ENCODE measurements around the gene SIRPG. TPM values are rescaled to one million over a fixed set of nuclear protein-coding genes. Genes with fewer than 3 reads are reported as not detected.

SIRPG gene
- total and polyA plus RNA-seq, 7 donors, result 0.01 to 0.30 (median 0.21) TPM; not detected in 4

DNA sequence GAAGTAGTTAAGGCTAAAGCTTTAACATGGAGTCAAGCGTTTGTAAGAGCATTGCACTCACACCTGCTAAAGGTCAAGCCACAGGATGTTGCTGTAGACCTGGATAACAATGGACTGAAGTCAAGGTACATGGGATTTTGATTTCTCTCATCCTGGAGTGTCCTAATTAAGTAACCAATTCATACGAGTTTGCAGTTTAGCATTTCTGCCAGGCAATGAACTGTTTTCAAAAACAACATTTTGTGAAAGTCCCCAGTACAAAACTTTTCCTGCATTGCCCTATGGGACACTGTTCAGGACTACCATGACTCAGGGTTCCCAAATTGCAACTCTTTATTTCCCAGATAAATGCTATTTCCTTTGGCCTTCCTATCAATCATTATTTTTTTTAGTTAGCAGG, 20.4 kb downstream of the SIRPG start:
- H3K9me3 ChIP-seq, result peaks cover 3% of the 10 kb centered on the region
- DNase-seq (no peak), ATAC-seq (no peak)
- no peak overlapping the region for H3K4me3 ChIP-seq
- no peaks in the 10 kb centered on the region for H3K36me3 ChIP-seq (ENCODE audit: insufficient read depth in 1 of 2, low read depth in 1 of 2)
- H3K27ac ChIP-seq, result no peak overlapping the region
- TF ChIP-seq, protein P1, sequence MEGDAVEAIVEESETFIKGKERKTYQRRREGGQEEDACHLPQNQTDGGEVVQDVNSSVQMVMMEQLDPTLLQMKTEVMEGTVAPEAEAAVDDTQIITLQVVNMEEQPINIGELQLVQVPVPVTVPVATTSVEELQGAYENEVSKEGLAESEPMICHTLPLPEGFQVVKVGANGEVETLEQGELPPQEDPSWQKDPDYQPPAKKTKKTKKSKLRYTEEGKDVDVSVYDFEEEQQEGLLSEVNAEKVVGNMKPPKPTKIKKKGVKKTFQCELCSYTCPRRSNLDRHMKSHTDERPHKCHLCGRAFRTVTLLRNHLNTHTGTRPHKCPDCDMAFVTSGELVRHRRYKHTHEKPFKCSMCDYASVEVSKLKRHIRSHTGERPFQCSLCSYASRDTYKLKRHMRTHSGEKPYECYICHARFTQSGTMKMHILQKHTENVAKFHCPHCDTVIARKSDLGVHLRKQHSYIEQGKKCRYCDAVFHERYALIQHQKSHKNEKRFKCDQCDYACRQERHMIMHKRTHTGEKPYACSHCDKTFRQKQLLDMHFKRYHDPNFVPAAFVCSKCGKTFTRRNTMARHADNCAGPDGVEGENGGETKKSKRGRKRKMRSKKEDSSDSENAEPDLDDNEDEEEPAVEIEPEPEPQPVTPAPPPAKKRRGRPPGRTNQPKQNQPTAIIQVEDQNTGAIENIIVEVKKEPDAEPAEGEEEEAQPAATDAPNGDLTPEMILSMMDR (IDR thresholded peaks at IDR 0.05), result no peak
- no peaks in the 10 kb centered on the region for H3K27me3 ChIP-seq (ENCODE audit: insufficient read depth in 3 of 3, low read length in 2 of 3)
- intact Hi-C loops (cut with DNase I), result no loop called here
- WGBS, 3 donors, result 52 to 61% (median 57%) methylated on average over 2 of the region's 2 CpGs
- H3K4me1 ChIP-seq, result no peaks in the 10 kb centered on the region

DNA sequence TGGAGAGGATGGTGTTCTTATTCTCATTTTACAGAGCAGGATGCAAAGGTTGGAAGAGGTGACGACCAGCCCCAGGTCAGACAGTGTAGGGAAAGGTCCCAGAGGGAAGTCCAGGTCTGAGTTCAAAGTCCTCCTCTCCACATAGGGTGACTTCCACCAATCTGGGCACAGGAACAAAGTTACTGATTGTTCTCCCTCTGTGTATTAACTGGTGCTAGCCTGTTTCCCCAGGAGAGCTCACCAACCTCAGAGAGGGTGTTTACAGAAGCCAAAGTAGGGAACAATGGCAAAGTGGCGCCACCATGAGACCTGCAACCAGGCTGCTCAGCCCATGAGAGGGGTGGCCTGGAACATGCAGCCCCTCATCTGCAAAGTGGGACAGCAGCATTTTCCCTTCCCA, 21.0 kb downstream of the SIRPG start:
- H3K9me3 ChIP-seq, result peaks cover 3% of the 10 kb centered on the region
- H3K4me3 ChIP-seq, result no peak overlapping the region
- no peaks in the 10 kb centered on the region for H3K36me3 ChIP-seq (ENCODE audit: insufficient read depth in 1 of 2, low read depth in 1 of 2)
- intact Hi-C loops (cut with DNase I), result no loop called here
- TF ChIP-seq, protein P1 (IDR thresholded peaks at IDR 0.05), result no peak
- whole genome bisulfite sequencing, 3 donors, result 74 to 81% (median 79%) methylated on average over 2 of the region's 2 CpGs
- H3K4me1 ChIP-seq, result no peaks in the 10 kb centered on the region
- ATAC-seq, result no peak
- no peaks in the 10 kb centered on the region for H3K27me3 ChIP-seq (ENCODE audit: insufficient read depth in 3 of 3, low read length in 2 of 3)
- no peak for DNase-seq
- H3K27ac ChIP-seq, result no peak overlapping the region

DNA sequence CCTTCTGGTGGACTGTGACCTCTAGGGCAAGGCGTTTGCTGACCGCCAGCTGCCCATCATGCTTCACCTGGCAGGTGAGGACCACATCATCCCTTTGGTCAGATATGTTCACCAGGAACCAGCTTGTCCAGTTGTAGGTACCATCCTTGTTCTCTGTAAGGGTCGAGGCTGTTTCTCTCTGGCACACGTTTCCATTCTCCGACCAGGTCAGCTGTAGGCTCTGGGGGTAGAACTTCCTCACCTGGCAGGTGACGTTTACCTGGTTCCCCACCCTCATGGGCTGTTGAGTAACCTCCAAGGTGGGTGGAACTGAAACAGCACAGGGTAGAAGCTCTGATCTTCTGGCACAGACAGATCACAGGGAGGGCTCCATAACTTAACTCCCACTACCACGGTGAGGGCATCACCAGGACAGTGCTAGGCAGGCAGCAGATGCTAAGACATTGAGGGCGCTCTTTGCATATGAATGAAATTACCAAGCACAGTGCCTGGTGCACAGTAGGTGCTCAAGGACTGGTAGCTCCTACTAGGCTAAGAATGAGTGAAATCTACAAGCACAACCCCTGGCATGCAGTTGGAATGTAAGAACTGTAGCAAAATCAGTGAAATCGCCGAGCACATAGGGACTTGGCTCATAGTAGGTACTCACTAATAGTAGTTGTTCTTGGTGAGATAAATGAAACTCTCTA, 22.1 kb downstream of the SIRPG start:
- Histone ChIP-seq H3K4me1 (no peaks in the 10 kb centered on the region), H3K9me3 (peaks cover 3% of the 10 kb centered on the region), H3K27me3 (ENCODE audit: insufficient read depth in 3 of 3, low read length in 2 of 3) (no peaks in the 10 kb centered on the region), H3K36me3 (ENCODE audit: insufficient read depth in 1 of 2, low read depth in 1 of 2) (no peaks in the 10 kb centered on the region), H3K4me3 (no peak overlapping the region), H3K27ac (no peak overlapping the region)
- intact Hi-C loops (cut with DNase I), result no loop called here
- 78 to 86% (median 84%) methylated on average over 10 of the region's 10 CpGs for WGBS, 3 donors
- ATAC-seq, result no peak
- TF ChIP-seq, protein P1 (IDR thresholded peaks at IDR 0.05), result no peak
- no peak for DNase-seq

DNA sequence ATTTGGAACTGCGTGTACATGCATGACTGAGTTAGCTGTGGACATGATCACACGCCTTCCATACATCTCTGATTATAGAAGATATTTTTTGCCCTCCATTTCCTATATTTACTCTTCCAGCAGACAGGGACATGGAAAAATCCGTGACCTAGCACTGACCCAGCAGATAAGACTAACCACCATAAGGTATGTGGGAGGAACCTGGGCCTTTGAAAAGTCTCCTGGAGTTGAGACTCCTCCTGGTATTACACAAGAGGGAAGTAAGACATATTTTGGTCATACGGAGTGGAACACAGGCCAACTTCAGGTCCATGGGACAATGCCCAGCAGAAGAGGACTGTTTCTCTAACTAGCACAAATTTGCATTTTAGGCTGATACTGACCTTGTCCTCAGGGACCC, 24.0 kb downstream of the SIRPG start:
- Histone ChIP-seq H3K4me3 (no peak overlapping the region), H3K36me3 (ENCODE audit: insufficient read depth in 1 of 2, low read depth in 1 of 2) (no peaks in the 10 kb centered on the region), H3K27ac (no peak overlapping the region), H3K27me3 (ENCODE audit: insufficient read depth in 3 of 3, low read length in 2 of 3) (no peaks in the 10 kb centered on the region), H3K4me1 (no peaks in the 10 kb centered on the region), H3K9me3 (no peaks in the 10 kb centered on the region)
- no peak for DNase-seq
- ATAC-seq, result no peak
- TF ChIP-seq, protein P1 (IDR thresholded peaks at IDR 0.05), result no peak
- WGBS, 3 donors, result 69 to 77% (median 72%) methylated on average over 4 of the region's 4 CpGs
- intact Hi-C loops (cut with DNase I), result no loop called here

DNA sequence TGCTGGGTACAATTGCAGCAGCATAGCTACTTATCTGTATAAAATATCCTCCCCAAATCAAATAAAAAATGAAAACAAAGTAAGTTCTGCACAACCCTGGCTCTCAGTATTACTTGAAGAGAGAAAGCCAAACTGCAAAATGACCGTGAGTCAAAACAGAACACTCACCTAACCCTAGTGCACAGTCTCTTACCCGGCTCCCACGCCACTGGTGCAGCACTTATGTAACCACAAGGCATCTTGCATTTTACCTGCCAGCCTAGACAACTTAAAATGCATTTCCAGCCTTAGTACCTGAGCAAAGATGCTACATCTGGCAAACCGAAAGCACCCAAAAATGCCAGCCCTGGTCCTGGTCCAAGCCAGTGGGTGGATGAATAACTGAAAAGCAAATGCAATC, 25.4 kb downstream of the SIRPG start:
- intact Hi-C loops (cut with DNase I), result no loop called here
- no peak for ATAC-seq
- H3K27ac ChIP-seq, result no peak overlapping the region

More for the DNA sequence above, 25.4 kb downstream of the SIRPG start:
- no peaks in the 10 kb centered on the region for H3K9me3 ChIP-seq
- no peak overlapping the region for H3K4me3 ChIP-seq
- 76 to 89% (median 83%) methylated on average over 4 of the region's 4 CpGs for WGBS, 3 donors
- H3K4me1 ChIP-seq, result no peaks in the 10 kb centered on the region
- no peaks in the 10 kb centered on the region for H3K36me3 ChIP-seq (ENCODE audit: insufficient read depth in 1 of 2, low read depth in 1 of 2)
- TF ChIP-seq, protein P1 (IDR thresholded peaks at IDR 0.05), result no peak
- H3K27me3 ChIP-seq (ENCODE audit: insufficient read depth in 3 of 3, low read length in 2 of 3), result no peaks in the 10 kb centered on the region
- DNase-seq, result no peak
